GM21381 (cell line): ENCODE results near the gene LRCOL1.

Experiments used
- ATAC-seq: cut with Tn5 transposase; IDR thresholded peaks from one replicate; pipeline ENCODE4 v1.9.1; 2021; ENCODE audit warnings: mild to moderate bottlenecking, moderate library complexity; ENCODE audit not compliant: unreplicated experiment

LRCOL1 gene

GRCh38 chr12:132568826-132569480 is 41.4 kb downstream of the LRCOL1 start:
- ATAC-seq, result no peak

DNA sequence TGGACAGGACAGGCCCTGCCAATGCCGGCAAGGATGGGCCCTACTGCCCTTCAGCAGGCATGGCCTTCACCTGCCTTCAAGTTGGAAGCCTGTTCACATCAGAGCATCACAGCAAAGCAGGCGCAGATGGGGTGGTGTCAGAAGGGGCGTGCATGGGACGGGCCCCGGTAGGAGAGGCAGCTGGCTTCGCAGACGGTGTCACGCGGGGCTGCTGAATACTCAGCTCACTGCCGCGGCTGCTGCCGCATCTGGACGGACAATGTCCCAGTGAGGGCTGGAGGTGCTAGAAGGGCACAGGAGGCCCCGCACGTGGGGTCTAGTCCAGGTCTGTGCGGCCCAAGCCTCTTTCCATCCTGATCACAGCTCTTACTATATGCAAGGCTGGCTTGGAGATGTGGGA is 42.1 kb downstream of the LRCOL1 start:
- no peak for ATAC-seq

- no peak for ATAC-seq
Measured at GRCh38 chr12:132566516-132567131, 43.8 kb downstream of the LRCOL1 start.

- ATAC-seq, result no peak
Measured at GRCh38 chr12:132565365-132565764, 45.0 kb downstream of the LRCOL1 start.

GRCh38 chr12:132563911-132564310 is 46.5 kb downstream of the LRCOL1 start:
- ATAC-seq, result no peak

- ATAC-seq, result no peak
Measured at GRCh38 chr12:132562489-132563021, 47.8 kb downstream of the LRCOL1 start.

GRCh38 chr12:132561427-132562156 is 48.8 kb downstream of the LRCOL1 start:
- no peak for ATAC-seq

- no peak for ATAC-seq
Measured at GRCh38 chr12:132560614-132561426, 49.6 kb downstream of the LRCOL1 start.

DNA sequence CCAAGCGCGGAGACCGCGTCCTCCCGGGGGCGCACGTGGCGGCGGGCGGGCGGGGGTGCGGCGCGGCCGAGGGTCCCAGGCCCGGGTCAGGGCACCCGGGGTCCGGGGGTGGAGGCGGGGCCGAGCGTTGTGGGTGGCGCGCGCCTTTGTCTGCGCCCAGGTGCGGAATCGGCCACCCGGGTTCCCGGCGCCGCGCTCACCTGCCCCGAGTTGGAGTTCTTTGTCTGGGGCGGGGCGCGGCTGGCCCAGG is 50.1 kb downstream of the LRCOL1 start:
- no peak for ATAC-seq

DNA sequence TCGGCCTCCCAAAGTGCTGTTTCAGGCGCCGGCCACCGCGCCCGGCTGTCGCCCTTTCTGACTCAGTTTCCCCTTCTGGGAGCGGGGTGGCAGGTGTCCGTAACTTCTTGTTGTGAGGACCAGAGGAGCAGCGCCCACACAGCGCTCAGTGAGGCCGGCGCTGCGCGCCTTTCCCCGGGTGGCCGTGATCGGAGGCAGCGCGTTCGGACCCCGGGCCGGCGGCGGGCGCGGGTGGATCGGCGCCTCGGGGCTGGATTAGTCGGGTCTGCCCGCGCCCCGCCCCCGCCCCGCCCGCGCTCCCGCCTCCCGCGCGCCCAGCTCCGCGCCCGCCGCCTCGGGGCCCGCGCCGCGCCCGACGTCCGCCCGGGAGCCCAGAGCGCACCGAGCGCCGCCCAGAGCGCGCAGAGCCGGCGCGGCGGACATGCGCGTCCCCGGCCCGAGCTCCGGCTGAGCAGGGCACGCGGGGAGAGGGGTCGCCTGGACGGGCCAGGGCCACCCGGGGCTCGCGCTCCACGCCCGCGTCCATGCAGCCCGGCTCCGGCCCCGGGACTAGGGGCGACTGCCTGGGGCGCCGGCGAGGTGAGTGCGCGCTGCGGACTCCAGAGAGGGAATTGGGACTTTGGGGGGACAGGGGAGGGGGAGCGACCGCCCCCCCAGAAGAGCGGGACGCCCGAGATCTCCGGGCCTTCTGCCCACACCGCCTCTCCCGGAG is 50.6 kb downstream of the LRCOL1 start:
- ATAC-seq, result no peak

DNA sequence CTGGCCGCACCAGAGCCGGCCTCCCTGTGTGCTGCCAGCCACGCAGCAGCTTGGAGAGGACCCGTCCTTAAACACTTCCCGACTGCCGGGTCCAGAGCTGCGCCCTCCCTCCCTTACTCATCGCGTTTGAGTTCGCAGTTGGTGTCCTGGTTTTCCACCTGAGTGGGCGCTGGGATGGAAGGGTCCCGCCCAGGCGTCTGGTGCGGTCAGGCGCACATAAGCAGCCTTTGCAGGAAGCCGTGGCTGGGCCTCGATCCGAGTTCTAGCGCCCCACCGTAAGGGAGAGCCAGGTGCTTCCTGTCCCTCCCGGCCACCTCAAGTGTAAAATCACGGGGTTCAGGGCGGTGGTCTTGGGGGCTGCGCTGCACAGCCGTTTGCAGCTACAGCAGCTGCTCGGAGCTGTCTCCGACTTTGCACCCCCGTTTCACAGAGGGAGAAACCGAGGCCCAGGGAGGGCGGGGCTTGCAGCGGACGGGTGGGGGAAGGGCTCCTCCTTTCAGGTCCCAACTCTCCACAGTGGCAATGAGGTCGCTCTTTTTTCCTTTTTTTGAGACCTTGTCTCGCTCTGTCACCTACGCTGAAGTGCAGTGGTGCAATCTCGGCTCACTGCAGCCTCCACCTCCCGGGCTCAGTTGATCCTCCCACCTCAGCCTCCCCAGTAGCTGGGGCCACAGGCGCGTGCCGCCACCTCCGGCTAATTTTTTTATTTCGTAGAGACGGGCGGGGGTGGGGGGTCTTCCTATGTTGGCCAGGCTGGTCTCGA is 51.3 kb downstream of the LRCOL1 start:
- ATAC-seq, result no peak

- no peak for ATAC-seq
Measured at GRCh38 chr12:132558042-132558856, 52.1 kb downstream of the LRCOL1 start.

DNA sequence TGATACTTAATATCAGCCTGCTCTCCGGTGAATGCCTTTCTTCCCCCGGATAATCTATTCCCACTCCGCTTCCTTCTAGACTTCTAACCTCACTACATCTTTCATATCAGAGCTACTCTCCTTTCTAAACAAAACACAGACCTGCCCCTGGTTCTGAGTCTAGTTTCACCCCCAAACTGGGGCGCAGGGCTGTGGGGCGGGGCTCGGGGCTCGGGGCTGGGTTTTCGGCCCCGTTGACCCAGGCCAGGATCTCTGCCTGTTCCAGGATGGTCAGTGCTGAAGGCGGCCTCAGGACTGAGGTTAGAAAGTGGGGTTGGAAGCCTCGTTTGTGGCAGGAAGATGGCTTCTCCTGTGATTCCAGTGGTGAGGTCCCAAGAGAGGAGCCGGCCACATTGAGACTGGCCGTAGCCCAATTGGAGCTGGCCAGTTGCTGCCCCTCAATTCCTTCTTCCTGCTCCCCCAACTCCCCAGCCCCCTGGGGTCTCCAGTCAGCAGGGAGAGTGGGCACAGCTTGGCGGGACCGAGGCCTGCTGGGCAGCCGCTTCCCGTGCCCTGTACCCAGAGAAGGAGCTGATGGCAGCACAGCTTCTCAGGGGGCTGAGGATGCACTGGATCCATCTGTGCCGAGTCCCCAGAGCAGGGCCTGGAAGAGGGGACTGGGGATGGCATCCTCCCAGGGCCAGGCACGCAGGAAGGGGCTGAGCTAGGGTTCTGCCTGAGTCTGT is 52.9 kb downstream of the LRCOL1 start:
- ATAC-seq, result no peak

DNA sequence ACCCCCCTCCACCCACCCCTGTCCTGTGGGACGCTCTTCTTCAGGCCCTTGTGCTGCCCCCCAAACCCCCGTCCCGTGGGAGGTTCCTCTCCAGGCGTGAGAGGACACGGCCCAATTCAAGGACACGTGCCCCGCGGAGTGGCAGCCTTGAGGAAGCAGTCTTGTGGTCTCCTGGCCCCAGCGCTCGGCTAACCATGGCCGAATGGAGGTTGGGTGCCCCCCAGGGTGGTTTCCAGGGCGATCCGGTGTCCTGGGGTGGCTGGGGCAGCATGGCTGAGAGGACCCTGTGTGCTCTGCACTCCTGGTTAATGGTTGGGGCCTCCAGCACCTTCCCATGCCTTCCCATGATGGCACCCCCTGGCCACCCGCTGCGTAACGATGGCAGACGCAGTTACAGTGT is 53.6 kb downstream of the LRCOL1 start:
- no peak for ATAC-seq

GRCh38 chr12:132556216-132556615 is 54.2 kb downstream of the LRCOL1 start:
- ATAC-seq, result no peak

DNA sequence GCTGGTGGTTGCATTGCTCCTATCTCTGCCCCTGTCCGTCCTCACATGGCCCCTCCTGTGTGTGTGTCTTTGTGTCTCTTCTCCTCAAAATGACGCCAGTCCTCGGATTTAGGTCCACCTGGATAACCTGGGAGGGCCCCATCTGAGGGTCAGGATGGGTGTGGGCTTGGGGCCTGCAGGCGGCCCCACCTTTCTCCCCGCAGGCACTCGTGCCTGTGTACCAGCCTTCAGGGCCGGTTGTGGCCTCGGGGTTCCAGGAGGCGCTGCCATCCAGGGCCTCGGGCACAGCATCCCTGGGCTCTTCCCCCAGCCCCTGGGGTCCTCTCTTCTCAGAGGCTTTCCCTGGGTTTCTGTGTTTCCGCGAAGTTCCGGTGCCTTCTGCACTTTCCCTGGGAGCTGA is 54.7 kb downstream of the LRCOL1 start:
- no peak for ATAC-seq

DNA sequence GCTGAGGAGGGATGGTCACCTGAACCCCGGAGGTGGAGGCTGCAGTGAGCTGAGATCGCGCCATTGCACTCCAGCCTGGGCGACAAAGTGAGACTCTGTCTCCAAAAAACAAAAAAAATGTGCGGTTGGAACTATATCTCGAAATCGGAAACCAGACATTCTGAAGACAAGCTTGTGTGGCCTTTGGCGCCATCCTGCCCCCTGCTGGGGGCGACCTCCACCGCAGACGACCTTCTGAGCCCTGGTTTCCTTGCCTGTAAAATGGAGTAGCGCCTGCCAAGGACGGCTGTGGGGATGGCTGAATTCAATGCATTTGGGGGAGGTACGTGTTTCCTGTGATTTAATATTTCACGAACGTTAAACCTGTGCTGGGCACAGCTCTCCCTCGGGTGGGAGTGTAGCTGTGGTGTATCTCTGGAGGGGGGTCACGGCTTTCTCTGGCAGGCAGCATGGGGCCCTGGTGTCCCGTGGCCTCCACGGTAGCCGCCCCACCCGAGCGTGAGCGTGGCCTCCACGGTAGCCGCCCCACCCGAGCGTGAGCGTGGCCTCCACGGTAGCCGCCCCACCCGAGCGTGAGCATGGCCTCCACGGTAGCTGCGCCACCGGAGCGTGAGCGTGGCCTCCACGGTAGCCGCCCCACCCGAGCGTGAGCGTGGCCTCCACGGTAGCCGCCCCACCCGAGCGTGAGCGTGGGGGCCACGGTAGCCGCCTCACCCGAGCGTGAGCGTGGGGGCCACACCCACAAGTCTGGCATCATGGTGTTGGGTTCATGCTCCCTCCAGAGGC is 55.3 kb downstream of the LRCOL1 start:
- ATAC-seq, result no peak
